Mammary epithelial cell (primary cell): ENCODE measurements around the gene VPS16.

Experiments used
- CTCF ChIP-seq, 2 donors: IDR thresholded peaks in 1 of 2; conservative IDR thresholded peaks in 1 of 2; 2 replicates each; pipeline ENCODE4 v1.5.1; 2011 to 2012; ENCODE audit warnings: inconsistent platforms in 2 of 2, low read length in 2 of 2, mild to moderate bottlenecking in 2 of 2, control low read depth in 1 of 2, low read depth in 1 of 2; ENCODE audit not compliant: insufficient read depth in 1 of 2; ENCODE audit errors: extremely low read depth in 1 of 2
- EZH2 ChIP-seq: IDR thresholded peaks from 2 replicates; pipeline ENCODE4 v1.6.1; 2012; ENCODE audit warnings: low read length, inconsistent platforms, borderline replicate concordance

- no peak for TF ChIP-seq CTCF (conservative IDR thresholded peaks at IDR 0.05 in 1 of 2, IDR thresholded peaks at IDR 0.05 in 1 of 2; ENCODE audit: extremely low read depth in 1 of 2, insufficient read depth in 1 of 2, low read depth in 1 of 2, low read length in 2 of 2)
- TF ChIP-seq EZH2, result no peak
Observed at GRCh38 chr20:2883726-2884637, 43.4 kb downstream of the VPS16 start.
